Measurements from ENCODE around the gene TMC5.

GRCh38 chr16:19490619-19491018 is 72.9 kb downstream of the TMC5 start:
- TF ChIP-seq, protein P1, sequence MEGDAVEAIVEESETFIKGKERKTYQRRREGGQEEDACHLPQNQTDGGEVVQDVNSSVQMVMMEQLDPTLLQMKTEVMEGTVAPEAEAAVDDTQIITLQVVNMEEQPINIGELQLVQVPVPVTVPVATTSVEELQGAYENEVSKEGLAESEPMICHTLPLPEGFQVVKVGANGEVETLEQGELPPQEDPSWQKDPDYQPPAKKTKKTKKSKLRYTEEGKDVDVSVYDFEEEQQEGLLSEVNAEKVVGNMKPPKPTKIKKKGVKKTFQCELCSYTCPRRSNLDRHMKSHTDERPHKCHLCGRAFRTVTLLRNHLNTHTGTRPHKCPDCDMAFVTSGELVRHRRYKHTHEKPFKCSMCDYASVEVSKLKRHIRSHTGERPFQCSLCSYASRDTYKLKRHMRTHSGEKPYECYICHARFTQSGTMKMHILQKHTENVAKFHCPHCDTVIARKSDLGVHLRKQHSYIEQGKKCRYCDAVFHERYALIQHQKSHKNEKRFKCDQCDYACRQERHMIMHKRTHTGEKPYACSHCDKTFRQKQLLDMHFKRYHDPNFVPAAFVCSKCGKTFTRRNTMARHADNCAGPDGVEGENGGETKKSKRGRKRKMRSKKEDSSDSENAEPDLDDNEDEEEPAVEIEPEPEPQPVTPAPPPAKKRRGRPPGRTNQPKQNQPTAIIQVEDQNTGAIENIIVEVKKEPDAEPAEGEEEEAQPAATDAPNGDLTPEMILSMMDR (IDR thresholded peaks at IDR 0.05): no peak
- no peak for TF ChIP-seq POLR2A (IDR thresholded peaks at IDR 0.05)
